GM23248 (cell line): ENCODE data around the gene TTC39C. TPM values are rescaled to one million over a fixed set of nuclear protein-coding genes. Genes with fewer than 3 reads are reported as not detected.

Experiments used
- DNase-seq: peaks from one replicate; pipeline ENCODE4 v3.0.0-alpha.2; 2015
- H2AFZ ChIP-seq: fragments of 200-600 bp; sonication (generic); 2 replicates; pipeline ENCODE4 v1.6.1; 2016; ENCODE audit warnings: antibody characterized with exemption
- H3F3A ChIP-seq: fragments of 200-600 bp; sonication (generic); 2 replicates; pipeline ENCODE4 v1.6.1; 2016; ENCODE audit warnings: mild to moderate bottlenecking, antibody characterized with exemption, mixed run types; ENCODE audit not compliant: insufficient read depth
- H3K27ac ChIP-seq: fragments of 200-600 bp; sonication (generic); 2 replicates; pipeline ENCODE4 v1.5.1; 2016; ENCODE audit warnings: mild to moderate bottlenecking
- H3K27me3 ChIP-seq: fragments of 200-600 bp; sonication (generic); replicated peaks from 2 replicates; pipeline ENCODE4 v1.6.1; 2016; ENCODE audit warnings: mild to moderate bottlenecking; ENCODE audit not compliant: insufficient read depth
- H3K36me3 ChIP-seq: fragments of 200-600 bp; sonication (generic); 2 replicates; pipeline ENCODE4 v1.6.1; 2016; ENCODE audit warnings: low read depth, mild to moderate bottlenecking
- H3K4me1 ChIP-seq: fragments of 200-600 bp; sonication (generic); 2 replicates; pipeline ENCODE4 v1.6.1; 2016; ENCODE audit warnings: mild to moderate bottlenecking; ENCODE audit not compliant: insufficient read depth
- H3K4me2 ChIP-seq: fragments of 200-600 bp; sonication (generic); one replicate; pipeline ENCODE4 v1.6.1; 2016; ENCODE audit warnings: mild to moderate bottlenecking; ENCODE audit not compliant: unreplicated experiment
- H3K4me3 ChIP-seq: fragments of 200-600 bp; sonication (generic); 2 replicates; pipeline ENCODE4 v1.5.1; 2016; ENCODE audit warnings: mild to moderate bottlenecking
- H3K79me2 ChIP-seq: fragments of 200-600 bp; sonication (generic); 2 replicates; pipeline ENCODE4 v1.6.1; 2016; ENCODE audit warnings: mild to moderate bottlenecking; ENCODE audit not compliant: insufficient read depth
- H3K9ac ChIP-seq: fragments of 200-600 bp; sonication (generic); 2 replicates; pipeline ENCODE4 v1.6.1; 2016; ENCODE audit warnings: mild to moderate bottlenecking
- H3K9me2 ChIP-seq: fragments of 200-600 bp; sonication (generic); 2 replicates; pipeline ENCODE4 v1.6.1; 2016; ENCODE audit warnings: mixed run types, mild to moderate bottlenecking, moderate library complexity; ENCODE audit not compliant: insufficient read depth
- H3K9me3 ChIP-seq: fragments of 200-600 bp; sonication (generic); one replicate; pipeline ENCODE4 v1.6.1; 2017; ENCODE audit warnings: low read depth
- H4K20me1 ChIP-seq: fragments of 200-600 bp; sonication (generic); 2 replicates; pipeline ENCODE4 v1.6.0; 2016; ENCODE audit not compliant: insufficient read depth
- EZH2 ChIP-seq: fragments of 200-600 bp; sonication (generic); IDR thresholded peaks from 2 replicates; pipeline ENCODE4 v1.6.1; 2018; ENCODE audit warnings: antibody characterized with exemption, mild to moderate bottlenecking; ENCODE audit not compliant: insufficient read depth, poor library complexity, severe bottlenecking
- EZH2phosphoT487 ChIP-seq: fragments of 200-600 bp; sonication (generic); IDR thresholded peaks from 2 replicates; pipeline ENCODE4 v1.6.1; 2018; ENCODE audit warnings: antibody characterized with exemption, moderate library complexity, mild to moderate bottlenecking, low read depth; ENCODE audit not compliant: insufficient read depth
- WGBS, 2 experiments: methylation state at CpG; one replicate each; pipeline ENCODE4 v1.1.6; 2015 to 2017; ENCODE audit warnings: low lambda C conversion rate in 2 of 2, low coverage in 1 of 2; ENCODE audit errors: missing lambda C conversion rate in 2 of 2; 5-methylcytosine and 5-hydroxymethylcytosine counted together
- in situ Hi-C: fragments of 300-500 bp; cut with MboI; formaldehyde crosslinking; loops from 2 replicates; pipeline ENCODE4 v1.15.0; 2020
- polyA plus RNA-seq: library from polyadenylated mRNA; unstranded; fragments of >200 nt; fragmentation: Nextera tagmentation; extraction: Ambion mirVana; gene quantifications from 2 replicates; pipeline ENCODE4 v1.2.1, GENCODE V29; 2016
- total RNA-seq: library from RNA; depleted of rRNA; stranded (reverse); fragments of >200 nt; shearing (Covaris generic); gene quantifications from 2 replicates; pipeline ENCODE4 v1.2.3, GENCODE V29; 2014

The TTC39C gene
- total and polyA plus RNA-seq, 2 experiments from 2014 or later: 15.7 to 24.3 TPM

- Histone ChIP-seq H3K9me2 (no peaks in the 10 kb centered on the region), H3K9ac (no peak overlapping the region), H3F3A (peaks cover 21% of the 10 kb centered on the region), H3K4me1 (0 out of 2 replicates have a peak, but pooled peaks cover 11% of the 10 kb centered on the region), H3K36me3 (no peaks in the 10 kb centered on the region), H3K4me3 (no peak overlapping the region), H3K4me2 (no peak overlapping the region), H3K27me3 (no peaks in the 10 kb centered on the region), H3K79me2 (no peaks in the 10 kb centered on the region), H3K9me3 (peaks cover 3% of the 10 kb centered on the region), H3K27ac (no peak overlapping the region), H4K20me1 (no peaks in the 10 kb centered on the region), H2AFZ (no peak overlapping the region)
- 40 to 42% methylated on average over 6 of the region's 6 CpGs for WGBS, 2 experiments
- TF ChIP-seq EZH2phosphoT487 (no peak), EZH2 (no peak)
- peak; percentile 26 for DNase-seq
- in situ Hi-C loops: no loop called here
Observed at GRCh38 chr18:23990474-23991410, 23.8 kb upstream of the TTC39C start.

- no peaks in the 10 kb centered on the region for H4K20me1 ChIP-seq
- H2AFZ ChIP-seq: no peak overlapping the region
- H3F3A ChIP-seq: peaks cover 21% of the 10 kb centered on the region
- no peaks in the 10 kb centered on the region for H3K27me3 ChIP-seq
- in situ Hi-C loops: no loop called here
- H3K9me2 ChIP-seq: no peaks in the 10 kb centered on the region
- no peak overlapping the region for H3K4me2 ChIP-seq
- no peak overlapping the region for H3K9ac ChIP-seq
- 0 out of 2 replicates have a peak, but pooled peaks cover 11% of the 10 kb centered on the region for H3K4me1 ChIP-seq
- H3K36me3 ChIP-seq: no peaks in the 10 kb centered on the region
- H3K27ac ChIP-seq: no peak overlapping the region
- TF ChIP-seq EZH2phosphoT487 (no peak), EZH2 (no peak)
- no peaks in the 10 kb centered on the region for H3K9me3 ChIP-seq
- 73 to 76% methylated on average over 7 of the region's 7 CpGs for WGBS, 2 experiments
- DNase-seq: no peak
- H3K4me3 ChIP-seq: no peak overlapping the region
- no peaks in the 10 kb centered on the region for H3K79me2 ChIP-seq
Observed at GRCh38 chr18:23992089-23992940, 22.2 kb upstream of the TTC39C start.

GRCh38 chr18:23992941-23993280, 21.6 kb upstream of the TTC39C start:
- H3K9ac ChIP-seq: no peak overlapping the region
- no peak overlapping the region for H3K4me3 ChIP-seq
- no peaks in the 10 kb centered on the region for H4K20me1 ChIP-seq
- H3K4me2 ChIP-seq: no peak overlapping the region
- no peak for TF ChIP-seq EZH2
- no peak for TF ChIP-seq EZH2phosphoT487
- H3K9me2 ChIP-seq: no peaks in the 10 kb centered on the region
- H3K27me3 ChIP-seq: no peaks in the 10 kb centered on the region
- 0 out of 2 replicates have a peak, but pooled peaks cover 11% of the 10 kb centered on the region for H3K4me1 ChIP-seq
- peaks cover 21% of the 10 kb centered on the region for H3F3A ChIP-seq
- no peak for DNase-seq
- WGBS, 2 experiments: 67 to 77% methylated on average over 2 of the region's 2 CpGs
- no peaks in the 10 kb centered on the region for H3K36me3 ChIP-seq
- H3K9me3 ChIP-seq: no peaks in the 10 kb centered on the region
- H3K27ac ChIP-seq: no peak overlapping the region
- in situ Hi-C loops: no loop called here
- H2AFZ ChIP-seq: no peak overlapping the region
- no peaks in the 10 kb centered on the region for H3K79me2 ChIP-seq

DNA sequence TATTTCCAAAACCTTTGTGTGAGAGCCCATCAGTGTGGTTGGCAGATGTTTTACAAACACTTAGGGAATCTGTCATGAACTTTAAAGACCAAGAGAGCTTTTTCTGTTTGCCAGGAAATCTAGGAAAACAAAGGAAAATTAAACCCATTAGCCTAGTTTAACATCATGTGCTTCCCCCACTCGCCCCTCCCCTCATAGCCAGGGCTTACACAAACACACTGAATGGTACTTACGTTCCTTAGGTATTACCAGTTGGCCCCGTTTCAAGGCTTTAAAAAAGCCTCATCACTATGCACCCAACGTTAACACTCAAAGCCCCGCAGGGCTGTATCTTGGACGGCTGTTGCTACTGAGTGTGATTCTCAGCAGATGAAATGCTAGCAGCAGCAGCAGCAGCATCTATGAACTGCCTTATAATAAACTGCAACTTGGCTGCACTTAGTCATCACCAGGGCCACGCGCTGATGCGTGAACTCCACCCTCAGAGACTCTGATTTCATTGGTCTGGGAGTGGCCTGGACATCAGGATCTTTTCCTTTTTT, 20.1 kb upstream of the TTC39C start:
- H4K20me1 ChIP-seq: no peaks in the 10 kb centered on the region
- WGBS, 2 experiments: 2% methylated on average over 9 of the region's 9 CpGs
- TF ChIP-seq EZH2 (no peak), EZH2phosphoT487 (no peak)
- H3K9me3 ChIP-seq: no peaks in the 10 kb centered on the region
- peaks cover 21% of the 10 kb centered on the region for H3F3A ChIP-seq
- peak overlapping the region; percentile 3; the same call in 1 of the 2 replicates for H3K27ac ChIP-seq
- no peaks in the 10 kb centered on the region for H3K9me2 ChIP-seq
- H3K36me3 ChIP-seq: no peaks in the 10 kb centered on the region
- H3K9ac ChIP-seq: no peak overlapping the region
- peak overlapping the region; percentile 57 for H3K4me2 ChIP-seq
- 0 out of 2 replicates have a peak, but pooled peaks cover 11% of the 10 kb centered on the region for H3K4me1 ChIP-seq
- in situ Hi-C loops: no loop called here
- no peaks in the 10 kb centered on the region for H3K79me2 ChIP-seq
- peak overlapping the region; percentile 33; the same call in 1 of the 2 replicates for H2AFZ ChIP-seq
- DNase-seq: peak; percentile 87
- H3K4me3 ChIP-seq: 0 out of 2 replicates have a peak overlapping the region, but pooled peaks have one; percentile 10
- no peaks in the 10 kb centered on the region for H3K27me3 ChIP-seq
